DOHH2 (cell line): ENCODE measurements around the gene VAV1.
"Not testable (repeated sequence)": the region's sequence is repeated elsewhere in the genome, so short reads cannot be mapped to it uniquely, and the experiment has no call there.

Source experiments
- H3F3A ChIP-seq: fragments of 200-600 bp; sonication (generic), shearing (Covaris generic); 2 replicates; pipeline ENCODE4 v1.6.0; 2016; ENCODE audit warnings: antibody characterized with exemption, mild to moderate bottlenecking; ENCODE audit not compliant: control insufficient read depth, insufficient read depth
- H3K27ac ChIP-seq: fragments of 200-600 bp; sonication (generic); 2 replicates; pipeline ENCODE4 v1.5.1; 2014; ENCODE audit warnings: low read depth, mild to moderate bottlenecking, low read length, moderate library complexity
- H3K27me3 ChIP-seq: fragments of 200-600 bp; sonication (generic); 2 replicates; pipeline ENCODE4 v1.6.1; 2014; ENCODE audit warnings: mild to moderate bottlenecking, low read length, mixed read lengths; ENCODE audit not compliant: control insufficient read depth
- H3K36me3 ChIP-seq: fragments of 200-600 bp; sonication (generic); 2 replicates; pipeline ENCODE4 v1.6.1; 2014; ENCODE audit warnings: mild to moderate bottlenecking, low read length, moderate library complexity, mixed read lengths; ENCODE audit not compliant: control insufficient read depth
- H3K4me1 ChIP-seq: fragments of 200-600 bp; sonication (generic); 2 replicates; pipeline ENCODE4 v1.6.1; 2014; ENCODE audit warnings: mild to moderate bottlenecking, low read length, mixed read lengths; ENCODE audit not compliant: control insufficient read depth
- H3K4me2 ChIP-seq: fragments of 200-600 bp; sonication (generic); 2 replicates; pipeline ENCODE4 v1.6.0; 2014; ENCODE audit warnings: mild to moderate bottlenecking, low read length, moderate library complexity
- H3K4me3 ChIP-seq: fragments of 200-600 bp; sonication (generic); 2 replicates; pipeline ENCODE4 v1.5.1; 2014; ENCODE audit warnings: mild to moderate bottlenecking, low read length, mixed read lengths
- H3K79me2 ChIP-seq: fragments of 200-600 bp; sonication (generic); 2 replicates; pipeline ENCODE4 v1.6.1; 2014; ENCODE audit warnings: mild to moderate bottlenecking, low read length, mixed read lengths; ENCODE audit not compliant: control insufficient read depth
- H3K9me2 ChIP-seq: fragments of 200-600 bp; sonication (generic); replicated peaks from 2 replicates; pipeline ENCODE4 v1.6.1; 2014; ENCODE audit warnings: mild to moderate bottlenecking, low read length, mixed read lengths; ENCODE audit not compliant: control insufficient read depth
- H3K9me3 ChIP-seq: fragments of 200-600 bp; sonication (generic); 2 replicates; pipeline ENCODE4 v1.6.1; 2014; ENCODE audit warnings: antibody characterized with exemption, low read length, mixed read lengths; ENCODE audit not compliant: control insufficient read depth, insufficient read depth
- H4K20me1 ChIP-seq: fragments of 200-600 bp; sonication (generic); 2 replicates; pipeline ENCODE4 v1.6.0; 2014; ENCODE audit warnings: low read depth, mild to moderate bottlenecking, antibody characterized with exemption, low read length, moderate library complexity; ENCODE audit not compliant: control insufficient read depth, insufficient read depth
- CTCF ChIP-seq: fragments of 200-600 bp; sonication (generic); IDR thresholded peaks from one replicate; pipeline ENCODE4 v1.5.1; 2014; ENCODE audit warnings: antibody characterized with exemption, mild to moderate bottlenecking, low read depth, low read length; ENCODE audit not compliant: poor library complexity, severe bottlenecking
- EZH2phosphoT487 ChIP-seq: fragments of 200-600 bp; sonication (generic); IDR thresholded peaks from 2 replicates; pipeline ENCODE4 v1.6.1; 2017; ENCODE audit warnings: borderline replicate concordance, mild to moderate bottlenecking, antibody characterized with exemption, low read length, moderate library complexity, mixed read lengths

Gene VAV1

GRCh38 chr19:6866741-6867151 is 94.2 kb downstream of the VAV1 start:
- no peaks in the 10 kb centered on the region for H3F3A ChIP-seq
- H3K4me2 ChIP-seq: no peak overlapping the region
- no peaks in the 10 kb centered on the region for H4K20me1 ChIP-seq
- TF ChIP-seq EZH2phosphoT487 (no peak), CTCF (no peak)
- peaks cover 11% of the 10 kb centered on the region for H3K4me1 ChIP-seq
- no peaks in the 10 kb centered on the region for H3K9me2 ChIP-seq
- no peaks in the 10 kb centered on the region for H3K79me2 ChIP-seq
- H3K36me3 ChIP-seq: no peaks in the 10 kb centered on the region
- H3K27me3 ChIP-seq: peaks cover 24% of the 10 kb centered on the region
- H3K4me3 ChIP-seq: no peak overlapping the region
- no peaks in the 10 kb centered on the region for H3K9me3 ChIP-seq
- no peak overlapping the region for H3K27ac ChIP-seq

- TF ChIP-seq EZH2phosphoT487 (no peak), CTCF (no peak)
- Histone ChIP-seq H3K27me3 (peaks cover 24% of the 10 kb centered on the region), H3F3A (no peaks in the 10 kb centered on the region), H3K79me2 (no peaks in the 10 kb centered on the region), H3K36me3 (no peaks in the 10 kb centered on the region), H3K4me3 (no peak overlapping the region), H3K27ac (no peak overlapping the region), H3K4me1 (0 out of 2 replicates have a peak, but pooled peaks cover 4% of the 10 kb centered on the region), H3K4me2 (no peak overlapping the region), H3K9me2 (no peaks in the 10 kb centered on the region), H4K20me1 (no peaks in the 10 kb centered on the region), H3K9me3 (no peaks in the 10 kb centered on the region)
Observed at GRCh38 chr19:6868351-6868750, 95.8 kb downstream of the VAV1 start.

- not testable (repeated sequence) for H3K27ac ChIP-seq, H3K9me2 ChIP-seq, H3K4me2 ChIP-seq, H4K20me1 ChIP-seq, H3K4me1 ChIP-seq, H3K4me3 ChIP-seq, H3K36me3 ChIP-seq, H3K79me2 ChIP-seq, H3F3A ChIP-seq, H3K9me3 ChIP-seq
- peaks cover 23% of the 10 kb centered on the region for H3K27me3 ChIP-seq
Observed at GRCh38 chr19:6869151-6869882, 96.8 kb downstream of the VAV1 start.

- no peak overlapping the region for H3K4me2 ChIP-seq
- no peaks in the 10 kb centered on the region for H3K9me2 ChIP-seq
- no peaks in the 10 kb centered on the region for H3K4me1 ChIP-seq
- no peaks in the 10 kb centered on the region for H3K9me3 ChIP-seq
- peaks cover 10% of the 10 kb centered on the region for H3K27me3 ChIP-seq
- H4K20me1 ChIP-seq: no peaks in the 10 kb centered on the region
- H3F3A ChIP-seq: no peaks in the 10 kb centered on the region
- no peaks in the 10 kb centered on the region for H3K79me2 ChIP-seq
- H3K27ac ChIP-seq: no peak overlapping the region
- no peak for TF ChIP-seq EZH2phosphoT487
- TF ChIP-seq CTCF: no peak
- H3K36me3 ChIP-seq: no peaks in the 10 kb centered on the region
- no peak overlapping the region for H3K4me3 ChIP-seq
Observed at GRCh38 chr19:6873708-6874431, 101.4 kb downstream of the VAV1 start.
